HEK293 (cell line): ENCODE data around the gene PID1.

Source experiments
- CTCF ChIA-PET: fragments of 350-600 bp; formaldehyde crosslinking; extraction: SDS; loops from one replicate; lab custom pipeline; 2021; ENCODE audit warnings: antibody characterized with exemption; lab: Yijun Ruan, JAX
- POLR2A ChIA-PET: fragments of 300-600 bp; formaldehyde crosslinking; extraction: SDS; loops from one replicate; lab custom pipeline; 2020; ENCODE audit warnings: antibody characterized with exemption, inconsistent platforms; lab: Yijun Ruan, JAX
- H3K27ac ChIP-seq: fragments of 200-500 bp; sonication (Bioruptor generic); 2 replicates; pipeline ENCODE4 v1.5.1; 2014; ENCODE audit warnings: low read depth, low read length, control low read depth, inconsistent platforms; ENCODE audit errors: extremely low read depth
- H3K36me3 ChIP-seq, 2 experiments: fragments of 200-500 bp in 1 of 2; sonication (Bioruptor generic) in 1 of 2; 1 replicate in 1 of 2; 2 replicates in 1 of 2; pipeline ENCODE4 v1.5.1; 2014 to 2017; ENCODE audit warnings: inconsistent platforms in 2 of 2, low read length in 2 of 2; ENCODE audit not compliant: control insufficient read depth in 2 of 2, insufficient read depth in 1 of 2
- H3K4me1 ChIP-seq: fragments of 200-500 bp; sonication (Bioruptor generic); 2 replicates; pipeline ENCODE4 v1.5.1; 2014; ENCODE audit warnings: mild to moderate bottlenecking, low read length, inconsistent platforms; ENCODE audit not compliant: control insufficient read depth, insufficient read depth
- H3K4me3 ChIP-seq: 2 replicates; pipeline ENCODE4 v1.5.1; 2011; ENCODE audit warnings: low read depth, mild to moderate bottlenecking, control low read depth, low read length, moderate library complexity
- H3K9me3 ChIP-seq: fragments of 200-500 bp; sonication (Bioruptor generic); 2 replicates; pipeline ENCODE4 v1.5.1; 2014; ENCODE audit warnings: low read depth, low read length, inconsistent platforms; ENCODE audit not compliant: control insufficient read depth, insufficient read depth
- BCL11B ChIP-seq: fragments of 450-650 bp; formaldehyde crosslinking; IDR thresholded peaks from 2 replicates; pipeline ENCODE4 v1.5.1; 2016; ENCODE audit warnings: low read depth, missing biosample characterization, missing genetic modification characterization
- CTCF ChIP-seq: fragments of 450-650 bp; formaldehyde crosslinking; IDR thresholded peaks from 2 replicates; pipeline ENCODE4 v1.5.1; 2016; ENCODE audit warnings: missing biosample characterization, missing genetic modification characterization
- HOXA7 ChIP-seq: sonication (generic); formaldehyde crosslinking; IDR thresholded peaks from 2 replicates; pipeline ENCODE4 v1.8.1; 2022; ENCODE audit warnings: missing genetic modification reagents, borderline replicate concordance
- HOXC10 ChIP-seq: sonication (generic); formaldehyde crosslinking; IDR thresholded peaks from 2 replicates; pipeline ENCODE4 v1.8.1; 2023; ENCODE audit warnings: mild to moderate bottlenecking, missing genetic modification reagents
- IKZF3 ChIP-seq: fragments of 450-650 bp; IDR thresholded peaks from 2 replicates; pipeline ENCODE4 v1.5.0; 2018; ENCODE audit warnings: missing biosample characterization, mild to moderate bottlenecking, missing genetic modification characterization, moderate library complexity
- MZF1 ChIP-seq: fragments of 450-650 bp; formaldehyde crosslinking; IDR thresholded peaks from 2 replicates; pipeline ENCODE4 v1.5.1; 2017; ENCODE audit warnings: missing biosample characterization, missing genetic modification characterization, borderline replicate concordance
- OVOL3 ChIP-seq: fragments of 450-650 bp; formaldehyde crosslinking; IDR thresholded peaks from 2 replicates; pipeline ENCODE4 v1.5.1; 2016; ENCODE audit warnings: missing biosample characterization, missing genetic modification characterization
- TSHZ1 ChIP-seq: fragments of 450-650 bp; formaldehyde crosslinking; IDR thresholded peaks from 2 replicates; pipeline ENCODE4 v1.5.1; 2016; ENCODE audit warnings: missing biosample characterization, missing genetic modification characterization, borderline replicate concordance
- ZBTB20 ChIP-seq: fragments of 450-650 bp; formaldehyde crosslinking; IDR thresholded peaks from 2 replicates; pipeline ENCODE4 v1.5.1; 2016; ENCODE audit warnings: missing biosample characterization, missing genetic modification characterization
- ZBTB21 ChIP-seq: fragments of 450-650 bp; formaldehyde crosslinking; IDR thresholded peaks from 2 replicates; pipeline ENCODE4 v1.5.1; 2017; ENCODE audit warnings: missing biosample characterization, missing genetic modification characterization
- ZNF140 ChIP-seq: fragments of 450-650 bp; formaldehyde crosslinking; IDR thresholded peaks from 2 replicates; pipeline ENCODE4 v1.5.1; 2016; ENCODE audit warnings: missing biosample characterization, missing genetic modification characterization
- ZNF16 ChIP-seq: fragments of 450-650 bp; formaldehyde crosslinking; IDR thresholded peaks from 2 replicates; pipeline ENCODE4 v1.5.1; 2016; ENCODE audit warnings: low read depth, missing biosample characterization, missing genetic modification characterization
- ZNF174 ChIP-seq: fragments of 450-650 bp; formaldehyde crosslinking; IDR thresholded peaks from 2 replicates; pipeline ENCODE4 v1.5.0; 2017; ENCODE audit warnings: missing biosample characterization, mild to moderate bottlenecking, missing genetic modification characterization
- ZNF24 ChIP-seq: fragments of 450-650 bp; formaldehyde crosslinking; IDR thresholded peaks from 2 replicates; pipeline ENCODE4 v1.5.1; 2016; ENCODE audit warnings: missing biosample characterization, missing genetic modification characterization
- ZNF26 ChIP-seq: fragments of 450-650 bp; formaldehyde crosslinking; IDR thresholded peaks from 2 replicates; pipeline ENCODE4 v1.5.1; 2016; ENCODE audit warnings: missing biosample characterization, missing genetic modification characterization
- ZNF302 ChIP-seq: fragments of 450-650 bp; formaldehyde crosslinking; IDR thresholded peaks from 2 replicates; pipeline ENCODE4 v1.5.1; 2016; ENCODE audit warnings: missing biosample characterization, missing genetic modification characterization, low read depth
- ZNF416 ChIP-seq: fragments of 450-650 bp; formaldehyde crosslinking; IDR thresholded peaks from 2 replicates; pipeline ENCODE4 v1.5.1; 2016; ENCODE audit warnings: missing biosample characterization, missing genetic modification characterization
- ZNF521 ChIP-seq: fragments of 450-650 bp; formaldehyde crosslinking; IDR thresholded peaks from 2 replicates; pipeline ENCODE4 v1.5.1; 2017; ENCODE audit warnings: missing biosample characterization, mild to moderate bottlenecking, missing genetic modification characterization
- ZNF571 ChIP-seq: fragments of 450-650 bp; formaldehyde crosslinking; IDR thresholded peaks from 2 replicates; pipeline ENCODE4 v1.5.0; 2017; ENCODE audit warnings: missing biosample characterization, missing genetic modification characterization
- ZNF621 ChIP-seq: fragments of 450-650 bp; formaldehyde crosslinking; IDR thresholded peaks from 2 replicates; pipeline ENCODE4 v1.5.1; 2017; ENCODE audit warnings: missing biosample characterization, missing genetic modification characterization
- ZNF629 ChIP-seq: fragments of 450-650 bp; formaldehyde crosslinking; IDR thresholded peaks from 2 replicates; pipeline ENCODE4 v1.5.1; 2017; ENCODE audit warnings: missing biosample characterization, missing genetic modification characterization
- ZNF777 ChIP-seq: fragments of 450-650 bp; formaldehyde crosslinking; IDR thresholded peaks from 2 replicates; pipeline ENCODE4 v1.5.1; 2017; ENCODE audit warnings: missing biosample characterization, missing genetic modification characterization, borderline replicate concordance
- ZSCAN16 ChIP-seq: fragments of 450-650 bp; formaldehyde crosslinking; IDR thresholded peaks from 2 replicates; pipeline ENCODE4 v1.5.1; 2016; ENCODE audit warnings: missing biosample characterization, missing genetic modification characterization
- ZSCAN23 ChIP-seq: fragments of 450-650 bp; formaldehyde crosslinking; IDR thresholded peaks from 2 replicates; pipeline ENCODE4 v1.5.1; 2016; ENCODE audit warnings: missing biosample characterization, missing genetic modification characterization
- ZXDB ChIP-seq: fragments of 450-650 bp; formaldehyde crosslinking; IDR thresholded peaks from 2 replicates; pipeline ENCODE4 v1.5.1; 2016; ENCODE audit warnings: missing biosample characterization, missing genetic modification characterization
- TF ChIP-seq, protein P1 (sequence below): fragments of 450-650 bp; formaldehyde crosslinking; IDR thresholded peaks from 2 replicates; pipeline ENCODE4 v1.5.1; 2017; ENCODE audit warnings: missing biosample characterization, missing genetic modification characterization
- TF ChIP-seq, protein P2 (sequence below): fragments of 450-650 bp; formaldehyde crosslinking; IDR thresholded peaks from 2 replicates; pipeline ENCODE4 v1.5.1; 2016; ENCODE audit warnings: missing biosample characterization, missing genetic modification characterization

The PID1 gene

DNA sequence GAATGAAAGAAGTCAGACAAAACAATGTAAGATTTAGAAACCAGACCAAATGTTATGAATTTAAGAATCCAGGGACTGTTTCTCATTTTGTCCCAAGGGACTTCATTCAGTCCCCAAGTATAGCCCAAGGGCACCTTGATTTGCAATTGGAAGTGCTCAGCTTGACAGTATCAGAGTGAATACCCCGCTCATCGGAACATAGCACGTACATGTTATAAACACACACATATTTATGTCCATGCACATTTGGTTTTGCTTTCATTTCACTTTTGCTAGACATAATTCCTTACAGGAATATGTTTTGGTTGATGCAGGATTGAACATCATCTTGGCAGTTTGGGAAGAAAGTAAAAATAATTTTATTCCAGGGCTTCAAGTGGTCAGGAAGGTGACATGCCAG lies 100.2 kb downstream of the PID1 start:
- ChIA-PET POLR2A (no interaction called here), CTCF (no interaction called here)
- Histone ChIP-seq H3K9me3 (no peaks in the 10 kb centered on the region), H3K4me3 (no peak overlapping the region), H3K36me3 (no peaks in the 10 kb centered on the region), H3K4me1 (no peaks in the 10 kb centered on the region), H3K27ac (no peak overlapping the region)
- no peak for TF ChIP-seq CTCF (tag by site-specific recombination)
- TF ChIP-seq OVOL3 = no peak
- TF ChIP-seq ZSCAN23 = no peak
- no peak for TF ChIP-seq ZNF416 (tag by site-specific recombination)
- TF ChIP-seq ZNF26 (tag by site-specific recombination) = no peak
- TF ChIP-seq ZBTB21 (tag by site-specific recombination) = no peak
- TF ChIP-seq, protein P1, sequence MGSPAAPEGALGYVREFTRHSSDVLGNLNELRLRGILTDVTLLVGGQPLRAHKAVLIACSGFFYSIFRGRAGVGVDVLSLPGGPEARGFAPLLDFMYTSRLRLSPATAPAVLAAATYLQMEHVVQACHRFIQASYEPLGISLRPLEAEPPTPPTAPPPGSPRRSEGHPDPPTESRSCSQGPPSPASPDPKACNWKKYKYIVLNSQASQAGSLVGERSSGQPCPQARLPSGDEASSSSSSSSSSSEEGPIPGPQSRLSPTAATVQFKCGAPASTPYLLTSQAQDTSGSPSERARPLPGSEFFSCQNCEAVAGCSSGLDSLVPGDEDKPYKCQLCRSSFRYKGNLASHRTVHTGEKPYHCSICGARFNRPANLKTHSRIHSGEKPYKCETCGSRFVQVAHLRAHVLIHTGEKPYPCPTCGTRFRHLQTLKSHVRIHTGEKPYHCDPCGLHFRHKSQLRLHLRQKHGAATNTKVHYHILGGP = no peak
- no peak for TF ChIP-seq ZXDB (tag by site-specific recombination)
- no peak for TF ChIP-seq HOXA7 (CRISPR knock-in tag)
- TF ChIP-seq ZNF621 (tag by site-specific recombination) = no peak
- no peak for TF ChIP-seq ZNF16 (tag by site-specific recombination)
- TF ChIP-seq ZNF571 = no peak
- no peak for TF ChIP-seq ZSCAN16 (tag by site-specific recombination)
- TF ChIP-seq ZNF521 = no peak
- no peak for TF ChIP-seq ZNF777
- TF ChIP-seq ZNF140 (tag by site-specific recombination) = no peak
- no peak for TF ChIP-seq ZNF302 (tag by site-specific recombination)
- TF ChIP-seq ZBTB20 = no peak
- TF ChIP-seq ZNF629 (tag by site-specific recombination) = no peak
- no peak for TF ChIP-seq MZF1 (tag by site-specific recombination)

DNA sequence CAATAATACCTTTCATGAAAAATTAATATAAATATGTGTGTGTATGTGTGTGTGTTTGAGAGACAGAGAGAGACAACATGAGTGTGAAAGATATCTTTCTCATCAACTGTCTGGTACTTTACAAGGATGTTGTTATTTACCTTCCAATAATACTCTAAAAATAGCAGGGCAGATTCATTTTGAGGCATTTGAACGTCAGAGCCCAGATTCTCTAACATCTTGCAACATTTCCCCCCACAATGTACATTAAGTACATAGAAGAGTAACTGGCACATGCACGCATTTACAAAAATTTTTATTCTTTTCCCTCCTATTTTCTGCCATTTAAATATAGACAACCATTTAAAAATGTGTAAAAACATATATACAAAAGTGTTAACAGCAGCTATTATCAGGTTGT lies 100.9 kb downstream of the PID1 start:
- ChIA-PET CTCF (no interaction called here), POLR2A (no interaction called here)
- Histone ChIP-seq H3K9me3 (no peaks in the 10 kb centered on the region), H3K27ac (no peak overlapping the region), H3K4me1 (no peaks in the 10 kb centered on the region), H3K36me3 (no peaks in the 10 kb centered on the region), H3K4me3 (no peak overlapping the region)
- no peak for TF ChIP-seq ZNF24
- TF ChIP-seq BCL11B (tag by site-specific recombination) = no peak
- no peak for TF ChIP-seq ZXDB (tag by site-specific recombination)
- TF ChIP-seq ZNF174 (tag by site-specific recombination) = no peak
- TF ChIP-seq, protein P2, sequence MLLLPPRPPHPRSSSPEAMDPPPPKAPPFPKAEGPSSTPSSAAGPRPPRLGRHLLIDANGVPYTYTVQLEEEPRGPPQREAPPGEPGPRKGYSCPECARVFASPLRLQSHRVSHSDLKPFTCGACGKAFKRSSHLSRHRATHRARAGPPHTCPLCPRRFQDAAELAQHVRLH = no peak
- no peak for TF ChIP-seq IKZF3 (tag by site-specific recombination)
- TF ChIP-seq CTCF (tag by site-specific recombination) = no peak
- no peak for TF ChIP-seq TSHZ1 (tag by site-specific recombination)
- no peak for TF ChIP-seq HOXC10 (CRISPR knock-in tag)
- TF ChIP-seq OVOL3 = no peak
